ENCODE measurements around the gene CMPK2. TPM values are rescaled to one million over a fixed set of nuclear protein-coding genes. Genes with fewer than 3 reads are reported as not detected.

The CMPK2 gene
- total RNA-seq, 1 donor from 2014 or later = 0.49 TPM

- no peak for TF ChIP-seq CTCF (IDR thresholded peaks at IDR 0.05; ENCODE audit: unreplicated experiment)
- Mint-ChIP-seq H3K4me1 (ENCODE audit: unreplicated experiment) (no peaks in the 10 kb centered on the region), H3K36me3 (ENCODE audit: low read depth, unreplicated experiment) (no peaks in the 10 kb centered on the region), H3K4me3 (ENCODE audit: unreplicated experiment) (no peak overlapping the region), H3K27me3 (ENCODE audit: unreplicated experiment) (peaks cover 2% of the 10 kb centered on the region), H3K9me3 (ENCODE audit: unreplicated experiment) (no peaks in the 10 kb centered on the region), H3K27ac (ENCODE audit: unreplicated experiment) (no peak overlapping the region)
- no peak for DNase-seq (ENCODE audit: low spot score)
Measured at GRCh38 chr2:6879011-6879410, 13.3 kb upstream of the CMPK2 start.

- Mint-ChIP-seq H3K4me3 (ENCODE audit: unreplicated experiment) (no peak overlapping the region), H3K4me1 (ENCODE audit: unreplicated experiment) (no peaks in the 10 kb centered on the region), H3K9me3 (ENCODE audit: unreplicated experiment) (no peaks in the 10 kb centered on the region), H3K27ac (ENCODE audit: unreplicated experiment) (no peak overlapping the region), H3K27me3 (ENCODE audit: unreplicated experiment) (peaks cover 2% of the 10 kb centered on the region), H3K36me3 (ENCODE audit: low read depth, unreplicated experiment) (no peaks in the 10 kb centered on the region)
- TF ChIP-seq CTCF (IDR thresholded peaks at IDR 0.05; ENCODE audit: unreplicated experiment) = no peak
- DNase-seq (ENCODE audit: low spot score) = no peak
Measured at GRCh38 chr2:6878549-6878948, 12.8 kb upstream of the CMPK2 start.

GRCh38 chr2:6877402-6878304, 11.9 kb upstream of the CMPK2 start, which contains the start of gene RSAD2:
Gene RSAD2 (plus strand): TSS chr2:6877777. CDS start chr2:6877801, 24 bp downstream.
- Mint-ChIP-seq H3K4me1 (ENCODE audit: unreplicated experiment) (no peaks in the 10 kb centered on the region), H3K4me3 (ENCODE audit: unreplicated experiment) (no peak within 1 kb of the TSS), H3K27ac (ENCODE audit: unreplicated experiment) (no peak within 1 kb of the TSS), H3K36me3 (ENCODE audit: low read depth, unreplicated experiment) (no peaks in the 10 kb centered on the region), H3K27me3 (ENCODE audit: unreplicated experiment) (peaks cover 2% of the 10 kb centered on the region), H3K9me3 (ENCODE audit: unreplicated experiment) (no peaks in the 10 kb centered on the region)
- no peak for DNase-seq (ENCODE audit: low spot score)
- no peak for TF ChIP-seq CTCF (IDR thresholded peaks at IDR 0.05; ENCODE audit: unreplicated experiment)

GRCh38 chr2:6876309-6876708, 10.6 kb upstream of the CMPK2 start:
- no peak overlapping the region for H3K27ac Mint-ChIP-seq (ENCODE audit: unreplicated experiment)
- peaks cover 2% of the 10 kb centered on the region for H3K27me3 Mint-ChIP-seq (ENCODE audit: unreplicated experiment)
- H3K4me1 Mint-ChIP-seq (ENCODE audit: unreplicated experiment) = no peaks in the 10 kb centered on the region
- no peak overlapping the region for H3K4me3 Mint-ChIP-seq (ENCODE audit: unreplicated experiment)
- no peak for TF ChIP-seq CTCF (IDR thresholded peaks at IDR 0.05; ENCODE audit: unreplicated experiment)
- no peaks in the 10 kb centered on the region for H3K9me3 Mint-ChIP-seq (ENCODE audit: unreplicated experiment)
- H3K36me3 Mint-ChIP-seq (ENCODE audit: low read depth, unreplicated experiment) = no peaks in the 10 kb centered on the region
- no peak for DNase-seq (ENCODE audit: low spot score)

- no peaks in the 10 kb centered on the region for H3K36me3 Mint-ChIP-seq (ENCODE audit: low read depth, unreplicated experiment)
- no peaks in the 10 kb centered on the region for H3K27me3 Mint-ChIP-seq (ENCODE audit: unreplicated experiment)
- H3K27ac Mint-ChIP-seq (ENCODE audit: unreplicated experiment) = no peak overlapping the region
- H3K9me3 Mint-ChIP-seq (ENCODE audit: unreplicated experiment) = no peaks in the 10 kb centered on the region
- H3K4me3 Mint-ChIP-seq (ENCODE audit: unreplicated experiment) = no peak overlapping the region
- no peak for DNase-seq (ENCODE audit: low spot score)
- H3K4me1 Mint-ChIP-seq (ENCODE audit: unreplicated experiment) = no peaks in the 10 kb centered on the region
- TF ChIP-seq CTCF (IDR thresholded peaks at IDR 0.05; ENCODE audit: unreplicated experiment) = no peak
Measured at GRCh38 chr2:6874032-6874431, 8.3 kb upstream of the CMPK2 start.

All from endothelial cell (in vitro differentiated cells).